Aortic smooth muscle cell (primary cell): ENCODE data around the gene KRTAP19-5. TPM values are rescaled to one million over a fixed set of nuclear protein-coding genes. Genes with fewer than 3 reads are reported as not detected.

ENCODE experiments used
- total RNA-seq: library from RNA; depleted of rRNA; stranded (reverse); fragments of >200 nt; gene quantifications from 2 replicates; pipeline ENCODE4 v1.2.3, GENCODE V29; 2014

The KRTAP19-5 gene
- total RNA-seq, result not detected in 2 replicates

GRCh38 chr21:30502041-30502440 lies at the start of gene KRTAP19-5:
Gene KRTAP19-5 (minus strand): TSS chr21:30502141. CDS start chr21:30502090, 51 bp downstream.

GRCh38 chr21:30541764-30542163 lies 39.8 kb upstream of the KRTAP19-5 start, which contains the start of gene KRTAP19-6:
Gene KRTAP19-6 (minus strand): TSS chr21:30541864. CDS start chr21:30541833, 31 bp downstream.

GRCh38 chr21:30497065-30497464 lies 4.9 kb downstream of the KRTAP19-5 start, which contains the start of gene KRTAP19-4:
Gene KRTAP19-4 (minus strand): TSS chr21:30497165. CDS start chr21:30497110, 55 bp downstream.

DNA sequence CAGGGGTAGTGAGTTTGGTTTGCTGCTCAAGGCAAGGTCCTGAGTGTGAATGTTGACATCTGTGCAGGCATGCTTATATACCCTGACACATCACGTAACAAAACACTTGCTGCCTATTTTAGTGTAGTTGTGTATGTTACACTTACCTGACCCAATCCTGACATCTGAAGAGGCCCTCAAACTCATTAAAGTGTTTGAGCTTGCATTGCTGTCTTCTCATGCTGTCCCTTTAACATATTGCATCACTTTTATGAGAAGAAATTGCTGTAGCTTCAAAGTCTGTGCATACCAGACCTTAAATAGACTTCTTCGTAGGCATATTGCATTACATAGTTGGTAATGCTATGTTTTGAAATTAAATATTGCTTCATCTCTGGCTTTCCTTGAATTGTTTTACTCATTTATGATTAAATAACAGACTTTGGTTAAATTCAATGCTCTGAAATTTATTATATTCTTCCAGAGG lies 9.9 kb downstream of the KRTAP19-5 start, which contains the start of gene KRTAP19-3:
Gene KRTAP19-3, minus strand, starts transcription at position 51 of the 466 bp plus-strand sequence. CDS start 56 bp downstream, outside the sequence.

DNA sequence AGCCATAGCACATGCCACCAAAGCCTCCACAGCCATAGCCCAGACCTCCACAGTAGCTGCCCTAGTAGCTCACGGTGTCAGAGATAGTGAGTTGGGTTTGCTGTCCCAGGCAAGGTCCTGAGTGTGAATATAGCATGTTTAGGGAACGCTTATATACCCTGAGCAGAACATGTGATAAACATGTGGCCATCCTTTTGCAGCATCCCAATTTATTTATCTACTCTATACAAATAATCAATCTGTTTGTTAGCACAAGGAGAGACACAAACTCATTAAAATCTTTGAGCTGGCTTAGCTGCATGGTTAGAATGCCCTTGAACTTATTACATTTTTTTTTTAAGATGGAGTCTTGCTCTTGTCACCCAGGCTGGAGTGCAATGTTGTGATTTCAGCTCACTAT lies 14.6 kb downstream of the KRTAP19-5 start, which contains the start of gene KRTAP19-2:
Gene KRTAP19-2, minus strand, starts transcription at position 101 of the 400 bp plus-strand sequence. Its CDS starts 88 bp downstream, at position 13.

DNA sequence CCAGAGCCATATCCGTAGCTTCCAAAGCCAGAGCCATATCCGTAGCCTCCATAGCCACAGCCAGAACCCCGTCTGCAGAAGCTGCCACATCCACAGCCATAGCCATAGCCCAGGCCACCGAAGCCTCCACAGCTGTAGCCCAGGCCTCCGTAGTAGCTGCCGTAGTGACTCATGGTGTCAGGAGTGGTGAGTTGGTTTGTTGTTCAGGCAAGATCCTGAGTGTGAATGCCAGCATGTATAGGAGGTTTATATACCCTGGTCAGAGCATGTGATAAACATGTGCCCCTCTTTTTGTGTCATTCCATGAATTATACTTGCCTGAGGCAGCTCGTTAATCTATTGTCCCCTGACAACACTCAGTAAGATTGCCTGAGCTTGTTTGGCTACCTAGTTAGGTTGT lies 21.8 kb downstream of the KRTAP19-5 start, which contains the start of gene KRTAP19-1:
Gene KRTAP19-1, minus strand, starts transcription at position 223 of the 400 bp plus-strand sequence. Its CDS starts 50 bp downstream, at position 173.

Other genes starting within 250 kb of the KRTAP19-5 start
- gene KRTAP24-1, start 219.2 kb downstream of the KRTAP19-5 start, total RNA-seq, result not detected in 2 replicates
- gene KRTAP25-1, start 212.6 kb downstream of the KRTAP19-5 start, total RNA-seq, result not detected in 2 replicates
- not detected in 2 replicates for gene KRTAP26-1, start 181.8 kb downstream of the KRTAP19-5 start, total RNA-seq
- not detected in 2 replicates for gene KRTAP27-1, start 164.4 kb downstream of the KRTAP19-5 start, total RNA-seq
- not detected in 2 replicates for gene KRTAP23-1, start 153.5 kb downstream of the KRTAP19-5 start, total RNA-seq
- not detected in 2 replicates for gene KRTAP13-2, start 129.9 kb downstream of the KRTAP19-5 start, total RNA-seq
- not detected in 2 replicates for gene KRTAP13-1, start 106.1 kb downstream of the KRTAP19-5 start, total RNA-seq
- gene KRTAP13-3, start 76.2 kb downstream of the KRTAP19-5 start, total RNA-seq, result not detected in 2 replicates
- not detected in 2 replicates for gene KRTAP13-4, start 71.9 kb downstream of the KRTAP19-5 start, total RNA-seq
- not detected in 2 replicates for gene KRTAP15-1, start 61.9 kb downstream of the KRTAP19-5 start, total RNA-seq
- not detected in 2 replicates for gene KRTAP19-1, start 21.8 kb downstream of the KRTAP19-5 start, total RNA-seq
- not detected in 2 replicates for gene KRTAP19-2, start 14.7 kb downstream of the KRTAP19-5 start, total RNA-seq
- not detected in 2 replicates for gene KRTAP19-3, start 10.1 kb downstream of the KRTAP19-5 start, total RNA-seq
- not detected in 2 replicates for gene KRTAP19-4, start 5.0 kb downstream of the KRTAP19-5 start, total RNA-seq
- gene KRTAP19-6, start 39.7 kb upstream of the KRTAP19-5 start, total RNA-seq, result not detected in 2 replicates
- gene KRTAP19-7, start 59.2 kb upstream of the KRTAP19-5 start, total RNA-seq, result not detected in 2 replicates
- gene KRTAP22-2, start 88.3 kb upstream of the KRTAP19-5 start, total RNA-seq, result not detected in 2 replicates
- not detected in 2 replicates for gene KRTAP6-3, start 90.3 kb upstream of the KRTAP19-5 start, total RNA-seq
- not detected in 2 replicates for gene KRTAP6-2, start 96.8 kb upstream of the KRTAP19-5 start, total RNA-seq
- not detected in 2 replicates for gene KRTAP22-1, start 98.9 kb upstream of the KRTAP19-5 start, total RNA-seq
- not detected in 2 replicates for gene KRTAP6-1, start 111.8 kb upstream of the KRTAP19-5 start, total RNA-seq
- gene KRTAP20-1, start 114.3 kb upstream of the KRTAP19-5 start, total RNA-seq, result not detected in 2 replicates
- not detected in 2 replicates for gene KRTAP20-4, start 118.5 kb upstream of the KRTAP19-5 start, total RNA-seq
- not detected in 2 replicates for gene KRTAP20-2, start 133.1 kb upstream of the KRTAP19-5 start, total RNA-seq
- gene KRTAP20-3, start 140.7 kb upstream of the KRTAP19-5 start, total RNA-seq, result not detected in 2 replicates
- gene KRTAP21-3, start 216.6 kb upstream of the KRTAP19-5 start, total RNA-seq, result not detected in 2 replicates
- gene KRTAP21-2, start 245.1 kb upstream of the KRTAP19-5 start, total RNA-seq, result not detected in 2 replicates